ENCODE results near the gene ABCD1. TPM values are rescaled to one million over a fixed set of nuclear protein-coding genes. Genes with fewer than 3 reads are reported as not detected.
"Not testable (repeated sequence)": the region's sequence is repeated elsewhere in the genome, so short reads cannot be mapped to it uniquely, and the experiment has no call there.

The ABCD1 gene
- total RNA-seq, 4 donors from 2014 or later = 13.0 to 36.6 (median 15.0) TPM

- TF ChIP-seq EP300 (IDR thresholded peaks at IDR 0.05) = no peak
- TF ChIP-seq POLR2A (IDR thresholded peaks at IDR 0.05) = no peak
- no peak for TF ChIP-seq CTCF (IDR thresholded peaks at IDR 0.05)
- DNase-seq (ENCODE audit: low spot score in 2 of 2) = no peak
- Histone ChIP-seq H3K4me3 (no peak overlapping the region), H3K4me1 (peaks cover 0 to 17% (median 4%) of the 10 kb centered on the region in 4 donors), H3K9me3 (no peaks in the 10 kb centered on the region), H3K27me3 (no peaks in the 10 kb centered on the region), H3K36me3 (peaks cover 0 to 22% (median 0%) of the 10 kb centered on the region in 3 donors), H3K27ac (no peak overlapping the region)
- 88 to 97% methylated on average over 6 to 20 of the region's 29 CpGs for WGBS, 2 donors
Observed at GRCh38 chrX:153739754-153740486, 15.3 kb downstream of the ABCD1 start.

DNA sequence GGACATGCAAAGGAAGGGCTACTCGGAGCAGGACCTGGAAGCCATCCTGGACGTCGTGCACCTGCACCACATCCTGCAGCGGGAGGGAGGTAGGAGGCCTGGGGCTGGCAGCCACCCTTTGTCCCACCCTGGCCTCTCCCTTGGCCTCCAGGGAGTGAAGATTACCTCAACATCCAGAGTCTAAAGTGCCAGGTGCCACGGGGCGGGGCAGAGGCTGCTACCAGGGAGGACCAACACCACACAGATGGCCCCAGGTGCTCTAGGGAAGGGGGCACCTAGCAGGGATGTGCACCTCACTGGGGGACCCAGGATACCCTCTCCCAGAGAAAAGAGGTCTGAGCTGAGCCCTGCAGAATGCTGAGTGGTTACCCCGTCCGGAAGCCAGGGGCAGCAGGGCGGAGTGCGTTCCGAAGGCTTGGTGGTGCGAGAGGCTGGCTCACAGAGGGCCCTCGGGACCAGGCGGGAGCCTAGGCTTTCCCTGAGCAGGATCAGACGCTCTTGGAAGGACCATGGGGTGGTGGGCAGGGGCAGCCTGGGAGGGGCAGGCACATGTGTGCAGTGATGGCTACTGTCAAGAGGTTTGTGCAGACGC, 16.1 kb downstream of the ABCD1 start:
- TF ChIP-seq CTCF (IDR thresholded peaks at IDR 0.05) (no peak), POLR2A (IDR thresholded peaks at IDR 0.05) (no peak), EP300 (IDR thresholded peaks at IDR 0.05) (no peak)
- Histone ChIP-seq H3K9me3 (no peaks in the 10 kb centered on the region), H3K36me3 (peaks cover 0 to 22% (median 0%) of the 10 kb centered on the region in 3 donors), H3K27ac (no peak overlapping the region), H3K27me3 (no peaks in the 10 kb centered on the region), H3K4me1 (peaks cover 0 to 17% (median 4%) of the 10 kb centered on the region in 4 donors), H3K4me3 (no peak overlapping the region)
- DNase-seq (ENCODE audit: low spot score in 2 of 2) = no peak
- 86 to 94% methylated on average over 10 to 16 of the region's 16 CpGs for WGBS, 2 donors

GRCh38 chrX:153741446-153741845, 16.8 kb downstream of the ABCD1 start:
- DNase-seq (ENCODE audit: low spot score in 2 of 2) = no peak
- Histone ChIP-seq H3K27me3 (no peaks in the 10 kb centered on the region), H3K36me3 (peaks cover 0 to 17% (median 0%) of the 10 kb centered on the region in 3 donors), H3K9me3 (no peaks in the 10 kb centered on the region), H3K27ac (no peak overlapping the region), H3K4me1 (peaks cover 0 to 17% (median 4%) of the 10 kb centered on the region in 4 donors), H3K4me3 (no peak overlapping the region)
- no peak for TF ChIP-seq CTCF (IDR thresholded peaks at IDR 0.05)
- TF ChIP-seq EP300 (IDR thresholded peaks at IDR 0.05) = no peak
- TF ChIP-seq POLR2A (IDR thresholded peaks at IDR 0.05) = no peak
- WGBS, 2 donors = 92 to 100% methylated on average over 2 to 14 of the region's 14 CpGs

DNA sequence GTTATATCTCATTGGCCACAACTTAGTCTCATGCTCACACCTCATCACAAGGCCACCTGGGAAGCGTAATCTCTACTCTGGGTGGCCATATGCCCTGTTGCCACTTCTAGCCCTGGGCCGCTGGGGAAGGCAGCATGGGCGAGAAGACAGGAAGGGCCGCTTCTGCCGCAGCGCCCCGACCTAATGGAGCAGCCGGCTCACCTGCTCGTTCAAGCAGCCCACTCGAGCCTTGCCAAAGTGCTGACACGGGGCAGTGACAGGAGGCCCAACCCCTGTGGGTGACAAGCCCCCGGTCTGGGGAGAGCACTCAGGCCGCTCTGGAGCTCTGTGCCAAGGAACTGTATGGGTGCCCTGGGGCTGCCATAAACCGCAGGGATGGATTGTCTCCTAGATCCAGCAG, 17.5 kb downstream of the ABCD1 start:
- H3K4me3 ChIP-seq; DNase-seq (ENCODE audit: low spot score in 2 of 2); H3K27ac ChIP-seq; H3K9me3 ChIP-seq; H3K27me3 ChIP-seq: not testable (repeated sequence)
- Histone ChIP-seq H3K4me1 (peaks cover 0 to 17% (median 4%) of the 10 kb centered on the region in 4 donors), H3K36me3 (peaks cover 0 to 11% (median 0%) of the 10 kb centered on the region in 3 donors)
- WGBS, 2 donors = 92 to 98% methylated on average over 8 to 9 of the region's 14 CpGs

- 66 to 80% methylated on average over 2 to 23 of the region's 32 CpGs for WGBS, 2 donors
- Histone ChIP-seq H3K4me1 (peaks cover 0 to 17% (median 4%) of the 10 kb centered on the region in 4 donors), H3K27ac (peak overlapping the region in 2 of 4 donors; percentile 45 to 52)
- not testable (repeated sequence) for H3K27me3 ChIP-seq; H3K9me3 ChIP-seq; H3K36me3 ChIP-seq; H3K4me3 ChIP-seq; DNase-seq (ENCODE audit: low spot score in 2 of 2)
Observed at GRCh38 chrX:153742796-153743467, 18.3 kb downstream of the ABCD1 start.

DNA sequence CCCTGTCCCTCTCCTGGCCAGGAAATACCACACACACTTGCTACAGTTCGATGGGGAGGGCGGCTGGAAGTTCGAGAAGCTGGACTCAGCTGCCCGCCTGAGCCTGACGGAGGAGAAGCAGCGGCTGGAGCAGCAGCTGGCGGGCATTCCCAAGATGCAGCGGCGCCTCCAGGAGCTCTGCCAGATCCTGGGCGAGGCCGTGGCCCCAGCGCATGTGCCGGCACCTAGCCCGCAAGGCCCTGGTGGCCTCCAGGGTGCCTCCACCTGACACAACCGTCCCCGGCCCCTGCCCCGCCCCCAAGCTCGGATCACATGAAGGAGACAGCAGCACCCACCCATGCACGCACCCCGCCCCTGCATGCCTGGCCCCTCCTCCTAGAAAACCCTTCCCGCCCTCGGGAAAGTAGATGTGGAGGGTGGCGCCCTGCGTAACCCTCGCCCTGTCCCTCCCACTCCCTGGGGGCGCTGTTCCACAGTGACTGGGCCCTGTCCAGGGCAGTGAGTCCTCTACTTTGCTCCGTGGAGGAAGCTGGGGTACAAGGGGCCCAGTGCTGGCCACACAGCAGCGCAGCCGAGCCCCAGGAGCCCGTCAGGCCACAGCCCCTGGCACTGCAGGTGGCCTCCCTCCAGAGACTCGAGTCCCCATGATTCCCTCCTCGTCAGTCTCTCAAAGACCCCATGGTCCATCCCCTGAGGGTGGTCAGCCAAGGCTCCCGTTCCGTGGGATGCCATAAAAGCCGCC, 19.0 kb downstream of the ABCD1 start:
- DNase-seq (ENCODE audit: low spot score in 2 of 2) = peak; percentile 73 to 77
- 42 to 100% methylated on average over 1 to 35 of the region's 35 CpGs for WGBS, 2 donors
- H3K4me1 ChIP-seq = peaks cover 0 to 17% (median 4%) of the 10 kb centered on the region in 4 donors
- peak overlapping the region in 3 of 4 donors; percentile 9 to 23 (median 15) for H3K4me3 ChIP-seq
- not testable (repeated sequence) for H3K27me3 ChIP-seq, H3K9me3 ChIP-seq, H3K36me3 ChIP-seq
- H3K27ac ChIP-seq = peak overlapping the region; percentile 30 to 81 (median 56)

Measured in tibial nerve (tissue), 4 donors.